Keratinocyte (primary cell): ENCODE data around the gene SNCB.
A peak's percentile ranks its signal among the peaks of the same experiment; 100 is the strongest.

ENCODE experiments used
- CTCF ChIP-seq, 3 experiments: IDR thresholded peaks in 1 of 3; conservative IDR thresholded peaks in 1 of 3; optimal IDR thresholded peaks in 1 of 3; 2 replicates in 2 of 3; 3 replicates in 1 of 3; pipeline versions ENCODE3 to v1.5.1; 2011; ENCODE audit warnings: low read length in 3 of 3, mild to moderate bottlenecking in 3 of 3, moderate library complexity in 2 of 3, control low read depth in 1 of 3, inconsistent platforms in 1 of 3; ENCODE audit not compliant: insufficient read depth in 2 of 3; ENCODE audit errors: extremely low read depth in 1 of 3
- EZH2 ChIP-seq: IDR thresholded peaks from one replicate; pipeline ENCODE4 v1.6.1; 2012; ENCODE audit warnings: inconsistent platforms, mild to moderate bottlenecking, low read length, moderate library complexity

GRCh38 chr5:176675676-176676360 is 45.5 kb upstream of the SNCB start:
- TF ChIP-seq CTCF (optimal IDR thresholded peaks at IDR 0.05 in 1 of 3, IDR thresholded peaks at IDR 0.05 in 1 of 3, conservative IDR thresholded peaks at IDR 0.05 in 1 of 3; ENCODE audit: extremely low read depth in 1 of 3, insufficient read depth in 2 of 3, low read length in 3 of 3) = peak; percentile 60 to 66 (median 65)
- no peak for TF ChIP-seq EZH2
